GM19099 (cell line): ENCODE results near the gene TLE5.

Source experiments
- POLR2A ChIP-seq: IDR thresholded peaks from 3 replicates; pipeline ENCODE4 v1.6.1; 2011; ENCODE audit warnings: low read depth; ENCODE audit not compliant: insufficient read length; ENCODE audit errors: extremely low read depth

The TLE5 gene

GRCh38 chr19:3007975-3008374, 54.3 kb downstream of the TLE5 start:
- TF ChIP-seq POLR2A = no peak

DNA sequence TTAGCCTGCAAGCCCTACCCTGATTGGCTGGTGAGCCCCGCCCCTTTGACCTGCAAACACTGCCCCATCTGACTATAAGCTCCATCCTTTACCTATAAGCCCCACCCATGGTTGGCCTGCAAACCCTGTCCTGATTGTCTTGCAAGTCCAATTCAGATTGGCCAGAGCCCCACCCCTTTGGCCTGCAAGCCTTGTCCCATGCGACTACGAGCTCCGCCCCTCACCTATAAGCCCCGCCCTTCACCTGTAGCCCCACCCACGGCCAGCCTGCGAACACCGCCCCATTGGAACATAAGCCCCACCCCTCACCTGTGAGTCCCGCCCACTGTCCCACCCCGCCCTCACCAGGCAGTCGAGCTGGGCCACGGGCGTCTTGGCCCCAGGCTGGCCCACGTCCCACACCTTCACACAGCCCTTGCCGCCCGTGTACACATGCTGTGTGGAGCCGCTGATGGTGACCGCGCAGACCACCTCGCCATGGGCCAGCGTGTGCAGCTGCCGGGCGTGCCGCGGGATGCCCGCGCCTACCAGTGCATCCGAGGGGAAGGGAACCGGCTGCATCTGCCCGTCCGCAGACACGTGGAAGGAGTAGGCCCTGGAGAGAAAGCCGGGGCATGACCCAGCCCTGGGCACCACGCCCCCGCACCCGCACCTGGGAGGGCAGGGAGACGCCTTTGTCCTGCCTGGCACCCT, 56.1 kb downstream of the TLE5 start:
- no peak for TF ChIP-seq POLR2A

- TF ChIP-seq POLR2A = no peak
Observed at GRCh38 chr19:3005345-3005744, 57.0 kb downstream of the TLE5 start.

GRCh38 chr19:3004522-3004921, 57.8 kb downstream of the TLE5 start:
- TF ChIP-seq POLR2A = no peak

- TF ChIP-seq POLR2A = no peak
Observed at GRCh38 chr19:3003046-3003445, 59.2 kb downstream of the TLE5 start.
